Measurements from ENCODE around the gene CAB39.

CAB39 gene

DNA sequence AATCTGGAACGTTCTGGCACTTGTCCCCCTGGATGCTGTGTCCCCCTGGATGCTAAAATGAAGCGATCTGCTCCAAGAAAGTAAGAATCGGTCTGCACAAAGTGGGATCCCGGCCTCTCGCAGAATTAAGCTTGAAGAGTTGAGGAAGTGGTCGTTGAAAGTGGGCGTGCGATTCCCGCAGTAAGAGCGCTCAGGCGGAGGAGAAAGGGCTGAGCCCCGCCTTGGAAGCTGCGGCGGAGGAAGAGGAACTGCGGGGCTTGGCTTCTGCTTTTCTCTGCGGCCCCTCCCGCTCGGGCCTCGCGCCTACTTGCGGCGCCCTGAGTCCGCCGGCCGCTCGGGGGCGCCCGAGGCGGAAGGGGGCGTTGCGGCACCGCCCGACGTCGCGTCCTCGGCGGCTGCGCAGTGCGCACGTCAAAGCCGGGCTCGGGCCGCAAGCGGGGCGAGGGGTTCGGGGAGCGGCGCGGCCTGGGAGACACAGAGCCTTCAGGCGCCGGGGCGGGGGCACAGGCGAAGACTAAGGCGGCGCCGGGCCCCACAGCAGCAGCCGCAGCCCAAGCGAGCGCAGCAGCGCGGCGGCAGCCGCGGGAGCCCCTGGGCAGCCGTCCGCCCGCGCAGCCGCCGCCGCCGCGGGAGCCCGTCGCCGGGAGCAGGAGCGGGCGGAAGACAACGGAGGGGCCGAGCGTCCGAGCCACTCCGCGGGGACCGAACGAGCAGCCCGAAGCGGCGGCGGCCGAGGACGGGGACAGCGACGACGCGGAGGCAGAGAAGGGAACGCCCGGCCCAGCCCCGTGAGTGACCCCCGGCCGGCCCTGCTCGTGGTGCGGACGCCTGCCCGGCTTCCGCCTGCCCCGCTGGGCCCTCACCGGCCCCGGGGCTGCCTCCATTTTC is at the start of gene CAB39:
Gene CAB39 (plus strand): TSS at position 400 of the 888 bp plus-strand sequence. CDS start 47,160 bp downstream, outside the sequence.
- DNase-seq: peak; percentile 91

GRCh38 chr2:230664128-230664527 is 48.5 kb upstream of the CAB39 start:
- peak; percentile 1 for DNase-seq

GRCh38 chr2:230664844-230665243 is 47.8 kb upstream of the CAB39 start:
- DNase-seq: no peak

GRCh38 chr2:230665263-230665691 is 47.4 kb upstream of the CAB39 start:
- no peak for DNase-seq

DNA sequence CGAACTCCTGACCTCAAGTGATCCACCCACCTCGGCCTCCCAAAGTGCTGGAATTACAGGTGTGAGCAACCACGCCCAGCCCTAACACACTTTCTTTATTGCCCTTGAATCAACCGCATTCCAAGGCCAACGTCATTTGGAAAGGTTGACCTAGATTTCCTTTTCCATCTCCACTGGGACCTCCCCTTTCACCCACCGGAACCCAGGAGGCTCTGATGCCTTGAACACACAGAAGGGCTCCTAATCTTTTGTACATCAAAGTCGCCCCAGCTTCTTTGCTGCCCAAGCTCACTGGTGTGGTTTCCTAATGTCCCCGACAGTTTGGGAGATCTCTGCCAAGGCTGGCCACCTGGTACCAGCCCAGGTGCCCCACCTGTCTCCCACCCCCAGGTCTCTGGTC is 46.2 kb upstream of the CAB39 start:
- no peak for DNase-seq

DNA sequence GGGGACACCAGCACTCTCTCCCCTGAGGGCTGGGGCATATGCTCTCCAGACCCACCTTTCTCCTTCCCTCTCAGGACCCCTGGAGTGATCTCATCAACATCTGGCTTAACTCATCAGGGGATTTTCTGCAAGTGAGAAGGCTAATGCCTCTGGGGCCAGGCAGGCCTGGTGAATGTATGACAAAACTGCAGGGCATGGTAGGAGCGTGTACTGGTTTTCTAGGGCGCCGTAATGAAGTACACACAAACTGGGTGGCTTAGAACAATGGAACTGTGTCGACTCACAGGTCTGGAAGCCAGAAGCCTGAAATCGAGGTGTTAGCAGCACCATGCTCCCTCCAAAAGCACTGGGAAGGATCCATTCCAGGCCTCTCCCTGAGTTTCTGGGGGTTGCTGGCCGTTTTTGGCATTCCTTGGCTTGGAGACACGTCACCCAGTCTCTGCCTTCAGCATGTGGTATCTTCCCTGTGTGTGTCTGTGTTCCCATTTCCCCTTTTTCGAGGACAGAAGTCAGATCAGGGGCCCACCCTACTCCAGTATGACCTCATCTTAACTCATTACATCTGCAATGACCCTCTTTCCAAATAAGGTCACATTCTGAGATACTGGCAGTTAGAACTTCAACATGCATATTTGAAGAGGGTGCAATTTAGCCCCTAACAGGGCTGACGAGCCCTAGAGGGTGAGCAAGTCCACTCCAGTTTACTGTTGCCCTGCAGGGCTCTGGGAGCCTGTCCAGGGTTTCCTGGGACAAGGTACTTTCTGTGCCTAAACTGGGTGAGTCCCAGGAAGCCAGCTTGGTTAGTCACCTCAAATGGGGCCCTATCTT is 45.5 kb upstream of the CAB39 start:
- DNase-seq: peak; percentile 39

- DNase-seq: peak; percentile 4
These were observed 44.3 kb upstream of the CAB39 start for GRCh38 chr2:230668184-230668938.

DNA sequence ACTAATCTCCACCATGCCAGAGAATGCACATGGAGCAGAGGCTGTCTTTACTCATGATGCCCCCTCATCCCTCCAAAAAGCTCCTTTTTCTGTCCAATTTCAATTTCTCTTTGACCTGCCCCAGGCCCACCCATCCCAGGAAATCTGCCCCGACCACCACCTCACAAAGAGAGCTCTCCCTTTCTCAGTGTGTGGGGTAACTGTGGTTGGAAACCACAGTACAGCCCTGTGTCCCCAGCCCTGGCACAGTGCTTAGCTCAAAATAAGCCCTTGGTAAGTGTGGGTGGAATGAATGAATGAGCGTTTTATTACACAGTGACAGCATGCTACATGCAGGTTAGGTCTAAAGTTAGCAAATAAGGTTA is 43.7 kb upstream of the CAB39 start:
- DNase-seq: no peak

DNA sequence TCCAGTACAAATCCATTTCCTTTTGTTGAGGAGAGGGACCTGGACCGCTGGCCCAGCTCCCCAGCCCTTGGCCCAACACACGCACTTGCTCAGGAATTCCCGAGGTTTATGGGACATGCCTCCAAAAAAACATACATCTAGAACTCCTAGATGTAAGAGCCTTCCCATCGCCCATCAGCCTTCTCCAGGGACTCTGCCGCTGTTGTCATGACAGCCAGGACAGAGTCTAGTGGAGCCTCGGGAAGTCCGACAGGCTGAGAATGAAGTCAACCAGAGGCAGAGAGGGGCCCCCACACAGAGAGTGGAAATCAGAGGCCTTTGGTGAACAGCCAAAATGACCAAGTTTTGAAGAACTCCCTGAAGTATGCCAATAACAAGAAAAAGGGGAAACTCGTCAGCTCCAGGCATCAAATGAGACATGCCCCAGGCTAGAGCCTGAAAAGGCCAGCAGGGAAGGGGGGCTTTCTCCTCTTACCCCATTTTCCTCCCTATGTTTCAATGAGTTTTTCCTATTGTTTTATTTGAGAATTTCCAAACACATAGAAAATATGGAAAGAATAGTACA is 43.2 kb upstream of the CAB39 start:
- DNase-seq: no peak

GRCh38 chr2:230671117-230671516 is 41.5 kb upstream of the CAB39 start:
- DNase-seq: no peak

- DNase-seq: no peak
These were observed 39.8 kb upstream of the CAB39 start for GRCh38 chr2:230672836-230673235.

GRCh38 chr2:230674401-230674800 is 38.2 kb upstream of the CAB39 start:
- DNase-seq: no peak

- DNase-seq: no peak
These were observed 37.5 kb upstream of the CAB39 start for GRCh38 chr2:230674966-230675672.

GRCh38 chr2:230676546-230676945 is 36.1 kb upstream of the CAB39 start:
- no peak for DNase-seq

DNA sequence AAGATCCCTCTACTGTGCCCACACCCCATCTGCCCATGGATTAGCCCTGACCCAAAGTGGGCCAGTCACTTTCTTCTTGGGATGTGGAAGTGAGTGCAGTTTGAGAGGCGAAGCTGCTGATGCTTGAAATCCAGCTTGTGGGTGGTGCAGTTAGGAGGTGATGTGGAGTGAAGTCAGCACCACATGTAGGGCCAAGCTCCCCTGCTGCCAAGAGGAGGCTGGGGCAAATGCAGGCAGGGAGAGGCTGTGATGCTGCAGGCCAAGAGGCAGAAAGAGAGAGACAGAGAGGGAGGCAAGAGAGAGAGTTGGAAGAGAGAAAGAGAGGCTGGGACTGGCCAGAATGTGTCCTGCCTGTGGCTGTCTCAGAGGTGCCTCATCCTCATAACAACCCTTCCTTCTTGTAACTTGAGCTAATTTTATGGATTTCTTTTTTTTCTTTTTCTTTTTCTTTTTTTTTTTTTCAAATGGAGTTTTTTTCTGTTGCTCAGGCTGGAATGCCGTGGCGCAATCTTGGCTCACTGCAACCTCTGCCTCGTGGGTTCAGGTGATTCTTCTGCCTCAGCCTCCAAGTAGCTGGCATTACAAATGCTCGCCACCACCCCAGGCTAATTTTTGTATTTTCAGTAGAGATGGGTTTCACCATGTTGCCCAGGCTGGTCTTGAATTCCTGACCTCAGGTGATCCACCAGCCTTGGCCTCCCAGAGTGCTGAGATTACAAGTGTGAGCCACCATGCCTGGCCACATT is 35.3 kb upstream of the CAB39 start:
- DNase-seq: no peak

GRCh38 chr2:230678018-230678417 is 34.6 kb upstream of the CAB39 start:
- DNase-seq: no peak

- DNase-seq: no peak
These were observed 34.2 kb upstream of the CAB39 start for GRCh38 chr2:230678451-230678850.

- no peak for DNase-seq
These were observed 32.0 kb upstream of the CAB39 start for GRCh38 chr2:230680463-230681170.

DNA sequence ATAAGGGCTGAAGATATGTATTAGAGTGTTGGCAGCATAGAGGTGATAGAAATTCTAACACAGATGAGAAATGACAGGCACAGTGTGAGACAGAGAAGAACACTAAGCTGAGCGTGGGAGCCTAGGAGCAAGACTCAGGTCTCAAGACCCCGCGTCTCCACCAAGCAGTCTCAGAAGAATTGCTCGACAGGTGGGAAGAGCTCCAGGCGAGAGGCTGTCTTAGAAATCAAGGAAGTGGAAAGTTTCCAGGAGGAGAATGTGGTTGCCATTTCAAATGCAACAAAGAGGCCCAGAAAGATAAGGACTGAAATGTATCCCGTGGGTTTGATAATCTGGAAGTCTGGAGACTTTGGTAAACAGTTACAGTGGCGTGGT is 31.5 kb upstream of the CAB39 start:
- no peak for DNase-seq

- DNase-seq: no peak
These were observed 30.1 kb upstream of the CAB39 start for GRCh38 chr2:230682546-230682945.

Measured in midbrain (tissue), 1 donor.